K562 (cell line): Measurements from ENCODE around the gene ATP6V1F. TPM values are rescaled to one million over a fixed set of nuclear protein-coding genes. Genes with fewer than 3 reads are reported as not detected.
A peak's percentile ranks its signal among the peaks of the same experiment; 100 is the strongest.

Source experiments
- FOXK2 ChIP-seq, 2 experiments: fragments of 450-650 bp; IDR thresholded peaks in 1 of 2; conservative IDR thresholded peaks in 1 of 2; 2 replicates each; pipeline ENCODE4 v1.6.1; 2016; ENCODE audit warnings: low read depth in 2 of 2, mild to moderate bottlenecking in 1 of 2
- GABPB1 ChIP-seq: sonication (generic); formaldehyde crosslinking; IDR thresholded peaks from 2 replicates; pipeline ENCODE4 v1.8.0; 2022; ENCODE audit warnings: mild to moderate bottlenecking, missing genetic modification reagents
- HDAC3 ChIP-seq: fragments of 450-650 bp; IDR thresholded peaks from 2 replicates; pipeline ENCODE4 v1.6.1; 2018; ENCODE audit warnings: borderline replicate concordance, mild to moderate bottlenecking, moderate library complexity; ENCODE audit not compliant: partially characterized antibody
- HDAC8 ChIP-seq: fragments of 450-650 bp; IDR thresholded peaks from 2 replicates; pipeline ENCODE4 v1.6.1; 2016; ENCODE audit warnings: mild to moderate bottlenecking, missing genetic modification characterization, moderate library complexity, missing compliant biosample characterization
- IFI16 ChIP-seq: fragments of 250-450 bp; sonication (Bioruptor Pico); IDR thresholded peaks from 2 replicates; pipeline ENCODE4 v2.1.2; 2022; ENCODE audit warnings: mild to moderate bottlenecking, inconsistent platforms
- MECOM ChIP-seq: fragments of 250-450 bp; sonication (Bioruptor Pico); IDR thresholded peaks from 2 replicates; pipeline ENCODE4 v1.8.0; 2022; ENCODE audit warnings: inconsistent platforms
- MYC ChIP-seq, 2 experiments: fragments of 250-450 bp in 1 of 2; sonication (Bioruptor Pico) in 1 of 2; IDR thresholded peaks; 2 replicates each; pipeline versions ENCODE4 v1.5.1 to v1.6.1; 2012 to 2021; ENCODE audit warnings: low read depth in 2 of 2, borderline replicate concordance in 1 of 2, improper control_type of control experiment in 1 of 2, low read length in 1 of 2, mild to moderate bottlenecking in 1 of 2, moderate library complexity in 1 of 2
- NFIC ChIP-seq: fragments of 450-650 bp; IDR thresholded peaks from 2 replicates; pipeline ENCODE4 v1.6.1; 2017; ENCODE audit warnings: mild to moderate bottlenecking, inconsistent platforms
- NR2F6 ChIP-seq: fragments of 450-650 bp; formaldehyde crosslinking; IDR thresholded peaks from 2 replicates; pipeline ENCODE4 v1.4.0; 2020; ENCODE audit warnings: mild to moderate bottlenecking
- PHTF2 ChIP-seq: fragments of 250-450 bp; sonication (Bioruptor Pico); IDR thresholded peaks from 2 replicates; pipeline ENCODE4 v1.5.0; 2021; ENCODE audit warnings: mild to moderate bottlenecking
- RBBP5 ChIP-seq: fragments of 200-600 bp; sonication (generic); IDR thresholded peaks from 2 replicates; pipeline ENCODE4 v1.6.1; 2012; ENCODE audit warnings: borderline replicate concordance, mild to moderate bottlenecking, low read length, control low read depth, inconsistent platforms; ENCODE audit not compliant: insufficient read depth, poor library complexity, severe bottlenecking
- RBM39 ChIP-seq: fragments of 200-400 bp; formaldehyde crosslinking; optimal IDR thresholded peaks from 2 replicates; pipeline ENCODE3; 2018; ENCODE audit warnings: low read depth, low read length
- SRSF3 ChIP-seq: fragments of 200-400 bp; formaldehyde crosslinking; IDR thresholded peaks from 2 replicates; pipeline ENCODE4 v1.6.1; 2016; ENCODE audit warnings: mild to moderate bottlenecking, low read length, moderate library complexity; ENCODE audit not compliant: insufficient read depth
- ZBTB17 ChIP-seq: fragments of 450-650 bp; formaldehyde crosslinking; IDR thresholded peaks from 2 replicates; pipeline ENCODE4 v1.4.0; 2020; ENCODE audit warnings: mild to moderate bottlenecking
- ZBTB8A ChIP-seq: fragments of 450-650 bp; IDR thresholded peaks from 2 replicates; pipeline ENCODE4 v1.6.1; 2018; ENCODE audit warnings: mild to moderate bottlenecking, moderate library complexity; ENCODE audit not compliant: partially characterized antibody
- ZC3H11A ChIP-seq: IDR thresholded peaks from 2 replicates; pipeline ENCODE4 v1.6.1; 2012; ENCODE audit warnings: low read depth, low read length, improper control_type of control experiment
- ZNF589 ChIP-seq: fragments of 200-800 bp; sonication (Bioruptor generic); IDR thresholded peaks from 2 replicates; pipeline ENCODE4 v1.6.1; 2016; ENCODE audit warnings: low read depth, missing genetic modification characterization, missing compliant biosample characterization
- polyA plus RNA-seq, 8 experiments: library from polyadenylated mRNA; depleted of rRNA in 4 of 8; stranded (reverse) in 5 of 8; unstranded in 3 of 8; fragments of >200 nt; fragmentation: Nextera tagmentation in 2 of 8; fragmentation: Illumina TruSeq in 1 of 8; extraction: Ambion mirVana in 2 of 8; extraction: Trizol in 1 of 8; gene quantifications; 2 replicates each; pipeline versions ENCODE4 v1.2.1 to v1.2.3, GENCODE V29; 2011 to 2014; ENCODE audit warnings: inconsistent platforms in 1 of 8, missing spikeins in 1 of 8
- total RNA-seq, 7 experiments: library from RNA; depleted of rRNA in 6 of 7; stranded (reverse); fragments of >200 nt in 6 of 7; fragmentation: Illumina TruSeq in 2 of 7; extraction: Trizol in 2 of 7; gene quantifications; 2 replicates each; pipeline versions ENCODE4 v1.2.1 to v1.2.3, GENCODE V29; 2011 to 2021; ENCODE audit warnings: low replicate concordance in 1 of 7
- TF ChIP-seq, protein P1 (sequence below): fragments of 150-350 bp; conservative IDR thresholded peaks from 2 replicates; pipeline ENCODE4 v1.6.1; 2014; ENCODE audit warnings: low read length
- TF ChIP-seq, protein P2 (sequence below): sonication (generic); formaldehyde crosslinking; IDR thresholded peaks from 2 replicates; pipeline ENCODE4 v1.8.0; 2022; ENCODE audit warnings: mild to moderate bottlenecking, missing genetic modification reagents
- TF ChIP-seq, protein P3 (sequence below), 2 experiments: fragments of 450-650 bp; conservative IDR thresholded peaks; 2 replicates each; pipeline ENCODE4 v1.6.1; 2017; ENCODE audit warnings: mild to moderate bottlenecking in 2 of 2, moderate library complexity in 2 of 2
- TF ChIP-seq, protein P4 (sequence below): fragments of 150-350 bp; IDR thresholded peaks from 2 replicates; pipeline ENCODE4 v1.6.1; 2014; ENCODE audit warnings: low read depth, mild to moderate bottlenecking, low read length, borderline replicate concordance

The ATP6V1F gene
- total and polyA plus RNA-seq, 9 of the 15 experiments (the other 6 are each of a cell fraction or from before 2014, with no cell fraction given): 206 to 1,123 (median 542) TPM

DNA sequence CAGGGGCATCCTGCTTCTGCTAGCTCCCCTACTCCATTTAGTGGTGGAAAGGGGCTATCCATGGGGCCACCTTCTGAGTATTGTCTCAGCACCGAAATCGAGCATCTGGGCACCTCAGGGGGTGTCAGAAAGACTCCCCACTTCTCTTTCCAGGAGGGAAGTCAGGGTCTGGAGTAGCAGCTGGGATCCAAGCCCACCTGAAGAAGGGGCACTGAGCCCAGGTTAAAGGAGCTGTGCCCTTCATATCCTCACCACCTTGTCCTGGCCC, 29.8 kb upstream of the ATP6V1F start (continued):
- TF ChIP-seq, protein P1, sequence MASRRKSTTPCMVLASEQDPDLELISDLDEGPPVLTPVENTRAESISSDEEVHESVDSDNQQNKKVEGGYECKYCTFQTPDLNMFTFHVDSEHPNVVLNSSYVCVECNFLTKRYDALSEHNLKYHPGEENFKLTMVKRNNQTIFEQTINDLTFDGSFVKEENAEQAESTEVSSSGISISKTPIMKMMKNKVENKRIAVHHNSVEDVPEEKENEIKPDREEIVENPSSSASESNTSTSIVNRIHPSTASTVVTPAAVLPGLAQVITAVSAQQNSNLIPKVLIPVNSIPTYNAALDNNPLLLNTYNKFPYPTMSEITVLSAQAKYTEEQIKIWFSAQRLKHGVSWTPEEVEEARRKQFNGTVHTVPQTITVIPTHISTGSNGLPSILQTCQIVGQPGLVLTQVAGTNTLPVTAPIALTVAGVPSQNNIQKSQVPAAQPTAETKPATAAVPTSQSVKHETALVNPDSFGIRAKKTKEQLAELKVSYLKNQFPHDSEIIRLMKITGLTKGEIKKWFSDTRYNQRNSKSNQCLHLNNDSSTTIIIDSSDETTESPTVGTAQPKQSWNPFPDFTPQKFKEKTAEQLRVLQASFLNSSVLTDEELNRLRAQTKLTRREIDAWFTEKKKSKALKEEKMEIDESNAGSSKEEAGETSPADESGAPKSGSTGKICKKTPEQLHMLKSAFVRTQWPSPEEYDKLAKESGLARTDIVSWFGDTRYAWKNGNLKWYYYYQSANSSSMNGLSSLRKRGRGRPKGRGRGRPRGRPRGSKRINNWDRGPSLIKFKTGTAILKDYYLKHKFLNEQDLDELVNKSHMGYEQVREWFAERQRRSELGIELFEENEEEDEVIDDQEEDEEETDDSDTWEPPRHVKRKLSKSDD: no peak
- no peak for TF ChIP-seq HDAC8
- TF ChIP-seq, protein P2, sequence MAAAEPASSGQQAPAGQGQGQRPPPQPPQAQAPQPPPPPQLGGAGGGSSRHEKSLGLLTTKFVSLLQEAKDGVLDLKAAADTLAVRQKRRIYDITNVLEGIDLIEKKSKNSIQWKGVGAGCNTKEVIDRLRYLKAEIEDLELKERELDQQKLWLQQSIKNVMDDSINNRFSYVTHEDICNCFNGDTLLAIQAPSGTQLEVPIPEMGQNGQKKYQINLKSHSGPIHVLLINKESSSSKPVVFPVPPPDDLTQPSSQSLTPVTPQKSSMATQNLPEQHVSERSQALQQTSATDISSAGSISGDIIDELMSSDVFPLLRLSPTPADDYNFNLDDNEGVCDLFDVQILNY (CRISPR knock-in tag): no peak
- TF ChIP-seq ZBTB17 (CRISPR knock-in tag): 0 out of 2 replicates have a peak, but pooled peaks have one; percentile 9
- no peak for TF ChIP-seq ZC3H11A
- no peak for TF ChIP-seq MYC (IDR thresholded peaks at IDR 0.05; ENCODE audit: low read depth, low read length)
- TF ChIP-seq MYC (CRISPR knock-in tag; IDR thresholded peaks at IDR 0.05; ENCODE audit: borderline replicate concordance, low read depth): no peak
- TF ChIP-seq ZBTB8A: no peak
- TF ChIP-seq, protein P3, sequence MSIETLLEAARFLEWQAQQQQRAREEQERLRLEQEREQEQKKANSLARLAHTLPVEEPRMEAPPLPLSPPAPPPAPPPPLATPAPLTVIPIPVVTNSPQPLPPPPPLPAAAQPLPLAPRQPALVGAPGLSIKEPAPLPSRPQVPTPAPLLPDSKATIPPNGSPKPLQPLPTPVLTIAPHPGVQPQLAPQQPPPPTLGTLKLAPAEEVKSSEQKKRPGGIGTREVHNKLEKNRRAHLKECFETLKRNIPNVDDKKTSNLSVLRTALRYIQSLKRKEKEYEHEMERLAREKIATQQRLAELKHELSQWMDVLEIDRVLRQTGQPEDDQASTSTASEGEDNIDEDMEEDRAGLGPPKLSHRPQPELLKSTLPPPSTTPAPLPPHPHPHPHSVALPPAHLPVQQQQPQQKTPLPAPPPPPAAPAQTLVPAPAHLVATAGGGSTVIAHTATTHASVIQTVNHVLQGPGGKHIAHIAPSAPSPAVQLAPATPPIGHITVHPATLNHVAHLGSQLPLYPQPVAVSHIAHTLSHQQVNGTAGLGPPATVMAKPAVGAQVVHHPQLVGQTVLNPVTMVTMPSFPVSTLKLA (conservative IDR thresholded peaks at IDR 0.05): peak in 1 of 2 experiments; percentile 10; a peak in 1 of 4 replicates
- peak; percentile 18 for TF ChIP-seq RBBP5
- TF ChIP-seq PHTF2 (CRISPR knock-in tag): no peak
- TF ChIP-seq NFIC: no peak
- no peak for TF ChIP-seq SRSF3
- TF ChIP-seq NR2F6 (CRISPR knock-in tag): no peak
- TF ChIP-seq MECOM (CRISPR knock-in tag): no peak
- peak; percentile 17; the same call in 1 of the 2 replicates for TF ChIP-seq IFI16 (CRISPR knock-in tag)
- no peak for TF ChIP-seq GABPB1 (CRISPR knock-in tag)
- no peak for TF ChIP-seq HDAC3
- no peak for TF ChIP-seq FOXK2 (conservative IDR thresholded peaks at IDR 0.05 in 1 of 2, IDR thresholded peaks at IDR 0.05 in 1 of 2; ENCODE audit: low read depth in 2 of 2)
- TF ChIP-seq, protein P4, sequence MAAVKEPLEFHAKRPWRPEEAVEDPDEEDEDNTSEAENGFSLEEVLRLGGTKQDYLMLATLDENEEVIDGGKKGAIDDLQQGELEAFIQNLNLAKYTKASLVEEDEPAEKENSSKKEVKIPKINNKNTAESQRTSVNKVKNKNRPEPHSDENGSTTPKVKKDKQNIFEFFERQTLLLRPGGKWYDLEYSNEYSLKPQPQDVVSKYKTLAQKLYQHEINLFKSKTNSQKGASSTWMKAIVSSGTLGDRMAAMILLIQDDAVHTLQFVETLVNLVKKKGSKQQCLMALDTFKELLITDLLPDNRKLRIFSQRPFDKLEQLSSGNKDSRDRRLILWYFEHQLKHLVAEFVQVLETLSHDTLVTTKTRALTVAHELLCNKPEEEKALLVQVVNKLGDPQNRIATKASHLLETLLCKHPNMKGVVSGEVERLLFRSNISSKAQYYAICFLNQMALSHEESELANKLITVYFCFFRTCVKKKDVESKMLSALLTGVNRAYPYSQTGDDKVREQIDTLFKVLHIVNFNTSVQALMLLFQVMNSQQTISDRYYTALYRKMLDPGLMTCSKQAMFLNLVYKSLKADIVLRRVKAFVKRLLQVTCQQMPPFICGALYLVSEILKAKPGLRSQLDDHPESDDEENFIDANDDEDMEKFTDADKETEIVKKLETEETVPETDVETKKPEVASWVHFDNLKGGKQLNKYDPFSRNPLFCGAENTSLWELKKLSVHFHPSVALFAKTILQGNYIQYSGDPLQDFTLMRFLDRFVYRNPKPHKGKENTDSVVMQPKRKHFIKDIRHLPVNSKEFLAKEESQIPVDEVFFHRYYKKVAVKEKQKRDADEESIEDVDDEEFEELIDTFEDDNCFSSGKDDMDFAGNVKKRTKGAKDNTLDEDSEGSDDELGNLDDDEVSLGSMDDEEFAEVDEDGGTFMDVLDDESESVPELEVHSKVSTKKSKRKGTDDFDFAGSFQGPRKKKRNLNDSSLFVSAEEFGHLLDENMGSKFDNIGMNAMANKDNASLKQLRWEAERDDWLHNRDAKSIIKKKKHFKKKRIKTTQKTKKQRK: no peak
- no peak for TF ChIP-seq RBM39
- no peak; the same call in 1 of the 2 replicates for TF ChIP-seq ZNF589 (CRISPR knock-in tag)
